ENCODE measurements around the gene WNT2.
"Not testable (repeated sequence)": the region's sequence is repeated elsewhere in the genome, so short reads cannot be mapped to it uniquely, and the experiment has no call there.

The WNT2 gene

DNA sequence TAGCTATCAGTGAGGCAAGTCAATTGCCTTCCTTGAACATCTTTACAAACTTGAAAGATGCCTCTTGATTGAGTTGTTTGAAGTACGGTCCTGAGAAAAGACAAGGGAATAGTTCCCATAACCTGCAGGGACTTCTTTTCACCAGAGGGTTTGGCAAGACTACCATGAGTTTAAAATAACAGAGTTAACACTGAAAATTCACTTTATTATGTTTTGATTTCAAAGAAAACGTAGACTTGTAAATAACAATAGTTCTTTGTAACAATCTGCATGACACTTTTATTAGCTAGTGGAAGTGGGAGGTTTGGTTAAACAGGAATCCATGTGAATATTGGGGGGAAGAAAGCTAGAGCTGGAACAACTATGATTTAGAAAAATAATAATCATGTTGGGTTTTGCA is 49.5 kb downstream of the WNT2 start:
- DNase-seq: no peak
- in situ Hi-C loops (cut with HindIII; ENCODE audit: low pct_ligation_motif_present, low pct_unique_long_range_greater_than_20kb, low sequenced_read_pairs): no loop called here

DNA sequence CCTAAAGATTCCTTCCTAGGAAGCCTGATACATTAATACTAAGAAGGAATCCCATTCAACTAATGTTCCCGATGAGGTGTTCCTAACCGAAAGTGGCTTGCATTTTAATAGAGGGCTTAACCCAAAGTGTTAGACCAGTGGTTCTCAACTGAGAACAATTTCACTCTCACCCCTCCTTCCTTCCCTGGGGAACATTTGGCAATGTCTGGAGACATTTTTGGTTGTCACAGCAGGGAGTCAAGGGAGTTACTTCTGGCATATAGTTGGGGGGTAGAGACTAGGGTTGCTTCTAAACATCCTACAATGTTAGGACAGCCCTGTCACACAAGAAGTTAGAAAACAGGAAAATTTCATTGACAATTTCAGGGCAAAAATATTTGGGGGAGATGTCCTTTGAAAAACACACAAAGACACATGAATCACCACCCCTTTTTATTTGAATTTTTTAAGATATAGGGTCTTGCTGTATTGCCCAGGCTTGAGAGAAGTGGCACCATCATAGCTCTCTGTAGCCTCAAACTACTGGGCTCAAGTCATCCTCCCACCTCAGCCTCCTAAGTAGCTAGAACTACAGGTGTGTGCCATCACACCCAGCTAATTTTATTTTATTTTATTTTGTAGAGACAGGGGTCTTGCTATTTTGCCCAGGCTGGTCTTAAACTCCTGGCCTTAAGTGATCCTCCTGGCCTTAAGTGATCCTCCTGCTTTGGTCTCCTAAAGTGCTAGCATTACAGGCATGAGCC is 50.7 kb downstream of the WNT2 start:
- in situ Hi-C loops (cut with HindIII; ENCODE audit: low pct_ligation_motif_present, low pct_unique_long_range_greater_than_20kb, low sequenced_read_pairs): no loop called here
- no peak for DNase-seq

DNA sequence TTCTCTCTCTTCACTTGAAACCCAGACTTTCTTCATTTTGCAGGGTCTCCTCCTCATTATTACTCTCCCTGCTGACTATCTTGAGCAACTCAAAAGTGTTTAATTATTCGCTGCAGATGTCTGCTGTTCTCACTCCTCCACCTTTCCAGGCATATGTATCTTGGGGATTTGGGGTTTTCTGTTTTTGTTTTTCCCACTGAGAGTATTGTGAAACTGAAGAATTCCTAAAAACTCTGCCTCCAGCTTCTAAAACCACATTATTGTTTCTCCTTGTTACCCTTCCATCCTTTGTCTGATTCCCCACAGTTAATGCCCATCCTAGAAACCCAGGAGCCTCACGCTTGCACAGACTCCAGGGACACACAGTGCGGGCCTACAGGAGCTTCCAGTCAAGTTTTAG is 51.3 kb downstream of the WNT2 start:
- in situ Hi-C loops (cut with HindIII; ENCODE audit: low pct_ligation_motif_present, low pct_unique_long_range_greater_than_20kb, low sequenced_read_pairs): no loop called here
- no peak for DNase-seq

GRCh38 chr7:117270371-117270770 is 52.5 kb downstream of the WNT2 start:
- no peak for DNase-seq
- in situ Hi-C loops (cut with HindIII; ENCODE audit: low pct_ligation_motif_present, low pct_unique_long_range_greater_than_20kb, low sequenced_read_pairs): no loop called here

- DNase-seq: no peak
Measured at GRCh38 chr7:117269886-117270285, 53.0 kb downstream of the WNT2 start.

GRCh38 chr7:117269417-117269816 is 53.4 kb downstream of the WNT2 start:
- in situ Hi-C loops (cut with HindIII; ENCODE audit: low pct_ligation_motif_present, low pct_unique_long_range_greater_than_20kb, low sequenced_read_pairs): no loop called here
- DNase-seq: peak; percentile 60

More at GRCh38 chr7:117269886-117270285, 53.0 kb downstream of the WNT2 start:
- in situ Hi-C loops (cut with HindIII; ENCODE audit: low pct_ligation_motif_present, low pct_unique_long_range_greater_than_20kb, low sequenced_read_pairs): no loop called here

DNA sequence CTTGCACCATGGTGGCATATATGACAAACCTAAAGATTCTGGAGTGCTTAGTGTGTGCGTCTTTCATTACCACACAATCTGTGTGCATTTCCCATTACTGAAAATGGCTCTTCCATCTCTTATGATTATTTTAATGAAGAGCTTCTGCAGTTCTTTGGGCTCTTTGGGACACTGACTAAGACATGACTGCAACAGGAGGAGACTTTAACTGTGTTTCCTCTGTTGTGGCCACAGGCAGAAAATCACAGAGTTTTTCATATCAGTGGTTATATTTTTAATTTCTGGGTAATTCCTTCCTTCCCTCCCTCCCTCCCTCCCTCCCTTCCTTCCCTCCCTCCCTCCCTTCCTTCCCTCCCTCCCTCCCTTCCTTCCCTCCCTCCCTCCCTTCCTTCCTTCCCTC is 58.1 kb downstream of the WNT2 start:
- no peak for DNase-seq
- in situ Hi-C loops (cut with HindIII; ENCODE audit: low pct_ligation_motif_present, low pct_unique_long_range_greater_than_20kb, low sequenced_read_pairs): no loop called here

DNA sequence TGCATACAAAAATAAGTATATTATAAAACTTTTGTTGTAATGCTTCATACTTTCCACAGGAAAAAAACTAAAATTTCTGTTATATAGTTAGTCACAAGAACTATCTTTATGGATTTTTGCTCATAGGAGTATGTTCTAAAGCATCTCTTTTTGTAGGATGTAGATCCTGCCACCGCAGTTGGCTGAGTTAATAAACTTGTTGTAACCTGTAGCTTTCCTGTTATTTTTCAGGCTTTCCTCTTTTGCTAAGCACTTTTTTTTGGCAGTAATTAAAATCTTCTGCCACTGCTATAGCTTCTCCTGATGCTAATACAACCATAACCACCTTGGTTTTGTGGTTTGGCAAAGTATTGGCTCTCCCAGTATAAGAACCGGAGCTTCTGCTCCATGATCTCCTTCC is 60.3 kb downstream of the WNT2 start:
- in situ Hi-C loops (cut with HindIII; ENCODE audit: low pct_ligation_motif_present, low pct_unique_long_range_greater_than_20kb, low sequenced_read_pairs): no loop called here
- DNase-seq: no peak

DNA sequence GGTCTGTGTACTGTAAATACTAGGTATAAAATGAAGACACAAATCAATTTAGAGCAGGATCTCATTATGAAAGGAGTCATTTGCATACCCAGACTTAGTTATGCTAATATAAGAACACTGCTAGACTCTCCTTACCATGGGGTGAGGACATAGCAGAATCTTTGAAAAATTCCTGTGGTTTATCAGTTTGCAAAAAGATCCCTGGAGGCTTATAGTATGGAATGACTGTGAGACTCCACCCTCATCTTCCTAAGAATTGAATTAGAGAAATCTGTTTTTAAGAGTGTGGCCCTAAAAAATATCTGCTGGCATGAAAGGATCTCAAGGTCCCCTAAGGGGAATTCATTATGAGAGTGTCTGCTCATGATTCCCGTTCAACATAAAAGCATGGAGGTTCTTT is 63.2 kb downstream of the WNT2 start:
- no peak for DNase-seq
- in situ Hi-C loops (cut with HindIII; ENCODE audit: low pct_ligation_motif_present, low pct_unique_long_range_greater_than_20kb, low sequenced_read_pairs): no loop called here

DNA sequence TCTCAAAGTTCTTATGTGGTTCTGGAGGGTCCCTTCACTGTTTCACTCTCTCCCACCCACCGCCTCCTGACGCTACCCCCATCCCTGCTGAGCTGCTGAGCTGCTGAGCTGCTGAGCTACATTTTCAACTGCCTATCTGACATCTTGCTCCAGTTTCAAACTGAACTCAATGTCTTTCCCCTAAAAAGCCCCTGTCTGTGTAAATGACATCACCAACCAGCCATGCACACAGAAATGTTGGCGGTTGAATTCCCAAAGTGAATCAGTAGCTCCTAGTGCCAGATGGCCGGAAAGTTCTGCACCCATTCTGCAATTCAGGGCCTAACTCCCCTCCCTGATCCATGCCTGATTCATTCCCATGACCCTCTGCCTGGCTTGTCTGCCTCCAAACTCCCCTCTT is 71.2 kb downstream of the WNT2 start:
- in situ Hi-C loops (cut with HindIII; ENCODE audit: low pct_ligation_motif_present, low pct_unique_long_range_greater_than_20kb, low sequenced_read_pairs): no loop called here
- peak; percentile 74 for DNase-seq

- in situ Hi-C loops (cut with HindIII; ENCODE audit: low pct_ligation_motif_present, low pct_unique_long_range_greater_than_20kb, low sequenced_read_pairs): no loop called here
- no peak for DNase-seq
Measured at GRCh38 chr7:117250801-117251200, 72.1 kb downstream of the WNT2 start.

GRCh38 chr7:117250245-117250644 is 72.6 kb downstream of the WNT2 start:
- in situ Hi-C loops (cut with HindIII; ENCODE audit: low pct_ligation_motif_present, low pct_unique_long_range_greater_than_20kb, low sequenced_read_pairs): no loop called here
- no peak for DNase-seq

GRCh38 chr7:117249696-117250095 is 73.2 kb downstream of the WNT2 start:
- DNase-seq: no peak
- in situ Hi-C loops (cut with HindIII; ENCODE audit: low pct_ligation_motif_present, low pct_unique_long_range_greater_than_20kb, low sequenced_read_pairs): no loop called here

GRCh38 chr7:117248829-117249228 is 74.0 kb downstream of the WNT2 start:
- in situ Hi-C loops (cut with HindIII; ENCODE audit: low pct_ligation_motif_present, low pct_unique_long_range_greater_than_20kb, low sequenced_read_pairs): no loop called here
- DNase-seq: no peak

GRCh38 chr7:117247809-117248208 is 75.0 kb downstream of the WNT2 start:
- no peak for DNase-seq
- in situ Hi-C loops (cut with HindIII; ENCODE audit: low pct_ligation_motif_present, low pct_unique_long_range_greater_than_20kb, low sequenced_read_pairs): no loop called here

DNA sequence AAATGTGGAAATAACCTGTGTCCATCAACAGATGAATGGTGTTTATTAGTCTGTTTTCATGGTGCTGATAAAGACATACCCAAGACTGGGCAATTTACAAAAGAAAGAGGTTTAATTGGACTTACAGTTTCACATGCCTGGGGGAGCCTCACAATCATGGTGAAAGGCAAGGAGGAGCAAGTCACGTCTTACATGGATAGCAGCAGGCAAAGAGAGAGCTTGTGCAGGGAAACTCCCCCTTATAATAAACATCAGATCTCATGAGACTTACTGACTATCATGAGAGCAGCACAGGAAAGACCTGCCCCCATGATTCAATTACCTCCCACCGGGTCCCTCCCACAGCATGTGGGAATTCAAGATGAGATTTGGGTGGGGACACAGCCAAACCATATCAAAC is 77.2 kb downstream of the WNT2 start:
- DNase-seq; in situ Hi-C loops (cut with HindIII; ENCODE audit: low pct_ligation_motif_present, low pct_unique_long_range_greater_than_20kb, low sequenced_read_pairs): not testable (repeated sequence)

GRCh38 chr7:117243390-117243789 is 79.5 kb downstream of the WNT2 start:
- DNase-seq: no peak
- in situ Hi-C loops (cut with HindIII; ENCODE audit: low pct_ligation_motif_present, low pct_unique_long_range_greater_than_20kb, low sequenced_read_pairs): no loop called here

GRCh38 chr7:117241088-117241487 is 81.8 kb downstream of the WNT2 start:
- DNase-seq: no peak
- in situ Hi-C loops (cut with HindIII; ENCODE audit: low pct_ligation_motif_present, low pct_unique_long_range_greater_than_20kb, low sequenced_read_pairs): no loop called here

DNA sequence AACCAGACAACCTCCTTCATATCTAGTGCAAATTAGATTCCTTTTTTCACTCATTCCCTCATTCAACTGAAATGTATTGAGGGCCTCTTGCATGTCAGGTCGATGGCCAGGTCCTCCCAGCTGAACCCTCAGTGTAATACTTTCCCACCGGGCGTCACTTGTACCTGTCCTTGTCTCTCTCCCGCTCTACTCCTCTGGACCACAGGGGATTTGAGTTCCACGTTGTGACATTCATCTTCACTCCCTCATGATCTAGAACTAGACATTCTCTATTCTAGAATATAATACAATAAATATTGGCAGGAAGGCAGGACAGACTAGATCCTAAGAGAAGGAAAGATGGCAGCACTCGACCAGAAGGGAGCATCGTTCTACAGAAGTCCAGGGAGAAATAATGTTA is 83.9 kb downstream of the WNT2 start:
- DNase-seq: no peak
- in situ Hi-C loops (cut with HindIII; ENCODE audit: low pct_ligation_motif_present, low pct_unique_long_range_greater_than_20kb, low sequenced_read_pairs): no loop called here

GRCh38 chr7:117238472-117238871 is 84.4 kb downstream of the WNT2 start:
- in situ Hi-C loops (cut with HindIII; ENCODE audit: low pct_ligation_motif_present, low pct_unique_long_range_greater_than_20kb, low sequenced_read_pairs): no loop called here
- DNase-seq: no peak

GRCh38 chr7:117237646-117238045 is 85.2 kb downstream of the WNT2 start:
- DNase-seq: no peak
- in situ Hi-C loops (cut with HindIII; ENCODE audit: low pct_ligation_motif_present, low pct_unique_long_range_greater_than_20kb, low sequenced_read_pairs): no loop called here
